IMR-90 (cell line): ENCODE data around the gene C10orf71. TPM values are rescaled to one million over a fixed set of nuclear protein-coding genes. Genes with fewer than 3 reads are reported as not detected.

Experiments
- ATAC-seq: fragments of 200-7000 bp; cut with Tn5 transposase; 2 replicates; pipeline ENCODE4 v1.9.1; 2020; ENCODE audit warnings: low read depth, mild to moderate bottlenecking, moderate library complexity
- BruUV-seq: library from RNA; stranded (reverse); fragments of 400-500 nt; replicated peaks from 2 replicates; lab custom pipeline; 2021; lab: Mats Ljungman, UMichigan
- CTCF ChIA-PET: fragments of 300-600 bp; formaldehyde crosslinking; extraction: SDS; loops from one replicate; lab custom pipeline; 2021; ENCODE audit warnings: antibody characterized with exemption; lab: Yijun Ruan, JAX
- POLR2A ChIA-PET: fragments of 300-600 bp; sonication (Branson Sonifier 250); formaldehyde crosslinking; loops from one replicate; lab custom pipeline; 2022; ENCODE audit warnings: antibody characterized with exemption; ENCODE audit not compliant: unreplicated experiment; lab: Charles Lee
- DNase-seq: peaks from one replicate; pipeline ENCODE4 v3.0.0; 2013
- H2AFZ ChIP-seq: replicated peaks from 2 replicates; pipeline ENCODE3; 2013; ENCODE audit warnings: low read length, mild to moderate bottlenecking; ENCODE audit not compliant: poor library complexity
- H2AK5ac ChIP-seq: 2 replicates; pipeline ENCODE4 v1.6.1; 2013; ENCODE audit warnings: low read depth, low read length, inconsistent platforms
- H2AK9ac ChIP-seq: replicated peaks from 2 replicates; pipeline ENCODE3; 2013; ENCODE audit warnings: mild to moderate bottlenecking, low read depth, low read length, moderate library complexity; ENCODE audit not compliant: poor library complexity
- H2BK120ac ChIP-seq: 2 replicates; pipeline ENCODE4 v1.6.1; 2013; ENCODE audit warnings: low read depth, low read length, inconsistent platforms
- H2BK15ac ChIP-seq: 3 replicates; pipeline ENCODE4 v1.6.1; 2013; ENCODE audit warnings: low read depth, low read length, inconsistent platforms
- H2BK20ac ChIP-seq: 2 replicates; pipeline ENCODE4 v1.6.1; 2013; ENCODE audit warnings: low read depth, mild to moderate bottlenecking, inconsistent platforms, low read length, moderate library complexity
- H2BK5ac ChIP-seq: 2 replicates; pipeline ENCODE4 v1.6.1; 2013; ENCODE audit warnings: mild to moderate bottlenecking, low read depth, low read length, inconsistent platforms; ENCODE audit not compliant: poor library complexity, severe bottlenecking
- H3K14ac ChIP-seq: replicated peaks from 2 replicates; pipeline ENCODE4 v1.6.1; 2013; ENCODE audit warnings: low read depth, low read length, inconsistent platforms
- H3K18ac ChIP-seq: 2 replicates; pipeline ENCODE4 v1.6.1; 2013; ENCODE audit warnings: low read depth, low read length, control low read depth
- H3K23ac ChIP-seq: 2 replicates; pipeline ENCODE4 v1.6.1; 2013; ENCODE audit warnings: low read depth, low read length, inconsistent platforms
- H3K27ac ChIP-seq: 2 replicates; pipeline ENCODE4 v1.5.1; 2013; ENCODE audit warnings: mild to moderate bottlenecking, control low read depth, low read length; ENCODE audit not compliant: insufficient read depth
- H3K27me3 ChIP-seq: 2 replicates; pipeline ENCODE4 v1.6.1; 2013; ENCODE audit warnings: low read length; ENCODE audit not compliant: control insufficient read depth, insufficient read depth
- H3K36me3 ChIP-seq: 2 replicates; pipeline ENCODE4 v1.6.1; 2013; ENCODE audit warnings: low read length, mixed read lengths; ENCODE audit not compliant: control insufficient read depth, insufficient read depth
- H3K4ac ChIP-seq: 2 replicates; pipeline ENCODE4 v1.6.1; 2013; ENCODE audit warnings: low read depth, low read length, inconsistent platforms
- H3K4me1 ChIP-seq: 2 replicates; pipeline ENCODE4 v1.6.1; 2013; ENCODE audit warnings: low read length, mixed read lengths; ENCODE audit not compliant: control insufficient read depth, insufficient read depth
- H3K4me2 ChIP-seq: 2 replicates; pipeline ENCODE4 v1.6.1; 2013; ENCODE audit warnings: low read depth, mild to moderate bottlenecking, control low read depth, low read length, moderate library complexity
- H3K4me3 ChIP-seq: 2 replicates; pipeline ENCODE4 v1.5.1; 2013; ENCODE audit warnings: low read depth, mild to moderate bottlenecking, control low read depth, low read length, moderate library complexity; ENCODE audit not compliant: insufficient read depth
- H3K56ac ChIP-seq: 2 replicates; pipeline ENCODE4 v1.6.1; 2013; ENCODE audit warnings: low read length, inconsistent platforms; ENCODE audit not compliant: insufficient read depth; ENCODE audit errors: extremely low read depth
- H3K79me1 ChIP-seq, 2 experiments: 2 replicates each; pipeline ENCODE4 v1.6.1; 2013; ENCODE audit warnings: low read length in 2 of 2, inconsistent platforms in 1 of 2, low read depth in 1 of 2
- H3K9ac ChIP-seq: 2 replicates; pipeline ENCODE4 v1.6.1; 2013; ENCODE audit warnings: low read depth, low read length, control low read depth
- H3K9me1 ChIP-seq: 2 replicates; pipeline ENCODE4 v1.6.1; 2013; ENCODE audit warnings: low read length, inconsistent platforms; ENCODE audit not compliant: insufficient read depth
- H3K9me3 ChIP-seq: 2 replicates; pipeline ENCODE4 v1.6.1; 2013; ENCODE audit warnings: low read length; ENCODE audit not compliant: control insufficient read depth, insufficient read depth
- H4K20me1 ChIP-seq: 2 replicates; pipeline ENCODE4 v1.6.1; 2013; ENCODE audit warnings: low read length, inconsistent platforms; ENCODE audit not compliant: insufficient read depth
- H4K5ac ChIP-seq: 2 replicates; pipeline ENCODE4 v1.6.1; 2013; ENCODE audit warnings: mild to moderate bottlenecking, low read depth, low read length, control low read depth
- H4K8ac ChIP-seq, 2 experiments: 2 replicates each; pipeline ENCODE4 v1.6.1; 2013; ENCODE audit warnings: low read depth in 2 of 2, low read length in 2 of 2, control low read depth in 1 of 2, inconsistent platforms in 1 of 2
- H4K91ac ChIP-seq: 2 replicates; pipeline ENCODE4 v1.6.1; 2013; ENCODE audit warnings: low read depth, low read length, inconsistent platforms; ENCODE audit not compliant: insufficient read depth
- BHLHE40 ChIP-seq: fragments of 150-350 bp; IDR thresholded peaks from 2 replicates; pipeline ENCODE4 v1.6.1; 2016; ENCODE audit warnings: mild to moderate bottlenecking, low read depth, low read length
- CEBPB ChIP-seq: IDR thresholded peaks from 2 replicates; pipeline ENCODE4 v1.6.1; 2012; ENCODE audit warnings: low read depth, low read length, improper control_type of control experiment
- CHD1 ChIP-seq: IDR thresholded peaks from 2 replicates; pipeline ENCODE4 v1.6.1; 2012; ENCODE audit warnings: low read depth, low read length, improper control_type of control experiment
- ELK1 ChIP-seq: fragments of 150-350 bp; IDR thresholded peaks from 2 replicates; pipeline ENCODE4 v1.6.1; 2016; ENCODE audit warnings: low read depth, mild to moderate bottlenecking, low read length, moderate library complexity, borderline replicate concordance
- FOS ChIP-seq: fragments of 150-350 bp; IDR thresholded peaks from 2 replicates; pipeline ENCODE4 v1.6.1; 2016; ENCODE audit warnings: low read depth, low read length
- MAZ ChIP-seq: IDR thresholded peaks from 2 replicates; pipeline ENCODE4 v1.6.1; 2012; ENCODE audit warnings: low read depth, mild to moderate bottlenecking, low read length, improper control_type of control experiment, moderate library complexity, borderline replicate concordance
- MXI1 ChIP-seq: IDR thresholded peaks from 2 replicates; pipeline ENCODE4 v1.6.1; 2012; ENCODE audit warnings: low read depth, mild to moderate bottlenecking, low read length, moderate library complexity, borderline replicate concordance
- NFE2L2 ChIP-seq: fragments of 150-350 bp; IDR thresholded peaks from 2 replicates; pipeline ENCODE4 v1.6.1; 2016; ENCODE audit warnings: low read depth, mild to moderate bottlenecking, low read length
- POLR2A ChIP-seq: IDR thresholded peaks from 2 replicates; pipeline ENCODE4 v1.6.1; 2012; ENCODE audit warnings: mild to moderate bottlenecking, low read depth, low read length
- SMC3 ChIP-seq: fragments of 150-350 bp; IDR thresholded peaks from 2 replicates; pipeline ENCODE4 v1.6.1; 2016; ENCODE audit warnings: low read depth, mild to moderate bottlenecking, antibody characterized with exemption, low read length, moderate library complexity
- USF2 ChIP-seq: fragments of 150-350 bp; IDR thresholded peaks from 2 replicates; pipeline ENCODE4 v1.6.1; 2017; ENCODE audit warnings: mild to moderate bottlenecking, antibody characterized with exemption, low read length, low read depth
- WGBS, 2 experiments: methylation state at CpG; one replicate each; pipeline versions ENCODE4 v1.1.5 to v1.1.7; 2013; ENCODE audit warnings: missing lambda C conversion rate in 2 of 2; ENCODE audit not compliant: insufficient read length in 1 of 2; ENCODE audit errors: extremely low coverage in 2 of 2; 5-methylcytosine and 5-hydroxymethylcytosine counted together
- dilution Hi-C: fragments of 300-500 bp; cut with HindIII; formaldehyde crosslinking; loops from one replicate; pipeline ENCODE4 v1.14.3; 2018; ENCODE audit warnings: low sequenced_read_pairs; ENCODE audit not compliant: unreplicated experiment
- in situ Hi-C: fragments of 300-500 bp; cut with MboI; formaldehyde crosslinking; loops from 3 replicates; pipeline ENCODE4 v1.14.3; 2019; ENCODE audit warnings: low sequenced_read_pairs, inconsistent platforms, mixed read lengths
- intact Hi-C: fragments of 100-400 bp; cut with micrococcal nuclease; formaldehyde crosslinking; loops from 2 replicates; pipeline ENCODE4 v1.10.0; 2022
- polyA plus RNA-seq, 3 experiments: library from polyadenylated mRNA; depleted of rRNA; stranded (reverse); fragments of >200 nt; gene quantifications; 2 replicates each; pipeline ENCODE4 v1.2.3, GENCODE V29; 2012; ENCODE audit warnings: low replicate concordance in 1 of 3
- total RNA-seq: library from RNA; depleted of rRNA; stranded (reverse); fragments of >200 nt; gene quantifications from 2 replicates; pipeline ENCODE4 v1.2.3, GENCODE V29; 2012

C10orf71 gene
- total and polyA plus RNA-seq, 2 of the 4 experiments (the other 2 are of a cell fraction): not detected

GRCh38 chr10:49312246-49312869 is 13.4 kb downstream of the C10orf71 start:
- no peaks in the 10 kb centered on the region for H3K79me1 ChIP-seq
- BruUV-seq: no TSS peak
- no peak overlapping the region for H2BK20ac ChIP-seq
- no peak overlapping the region for H2AK9ac ChIP-seq
- in situ Hi-C loops (no loop called here), intact Hi-C loops (no loop called here), dilution Hi-C loops (no loop called here)
- no peak overlapping the region for H3K14ac ChIP-seq
- ChIA-PET POLR2A (no interaction called here), CTCF (no interaction called here)
- no peak overlapping the region for H4K5ac ChIP-seq
- WGBS, 2 experiments: no CpG with 5 or more reads among the region's 7 CpGs
- no peaks in the 10 kb centered on the region for H3K4me1 ChIP-seq
- no peak overlapping the region for H3K18ac ChIP-seq
- H3K23ac ChIP-seq: no peak overlapping the region
- no peak overlapping the region for H3K4ac ChIP-seq
- H4K91ac ChIP-seq: no peak overlapping the region
- no peak overlapping the region for H2BK120ac ChIP-seq
- no peaks in the 10 kb centered on the region for H3K9me3 ChIP-seq
- no peaks in the 10 kb centered on the region for H4K20me1 ChIP-seq
- H3K4me3 ChIP-seq: no peak overlapping the region
- ATAC-seq (no peak), DNase-seq (no peak)
- no peak overlapping the region for H3K4me2 ChIP-seq
- peaks cover 3% of the 10 kb centered on the region; the same call in 1 of the 2 replicates for H3K9me1 ChIP-seq
- no peak overlapping the region for H2BK15ac ChIP-seq
- no peak overlapping the region for H3K56ac ChIP-seq
- no peak overlapping the region for H3K9ac ChIP-seq
- no peak overlapping the region for H2AK5ac ChIP-seq
- H3K36me3 ChIP-seq: no peaks in the 10 kb centered on the region
- H3K27me3 ChIP-seq: peaks cover 5% of the 10 kb centered on the region
- H4K8ac ChIP-seq: no peak overlapping the region
- no peak overlapping the region for H3K27ac ChIP-seq
- TF ChIP-seq MXI1: no peak
- TF ChIP-seq CEBPB: no peak
- no peak for TF ChIP-seq FOS
- TF ChIP-seq MAZ: no peak
- no peak for TF ChIP-seq NFE2L2
- no peak for TF ChIP-seq ELK1
- TF ChIP-seq SMC3: no peak
- TF ChIP-seq CHD1: no peak
- TF ChIP-seq BHLHE40: no peak
- TF ChIP-seq POLR2A: no peak
- TF ChIP-seq USF2: no peak
- no peak overlapping the region for H2BK5ac ChIP-seq
- no peak overlapping the region for H2AFZ ChIP-seq
